ENCODE data around the gene DHRS9. TPM values are rescaled to one million over a fixed set of nuclear protein-coding genes. Genes with fewer than 3 reads are reported as not detected.

Gene DHRS9
- total RNA-seq, 1 experiment from 2014 or later = 0.21 TPM

GRCh38 chr2:169073211-169073962 is 4.0 kb downstream of the DHRS9 start:
- Histone ChIP-seq H3K9me3 (ENCODE audit: control insufficient read depth, insufficient read depth, low read depth, low read length) (no peaks in the 10 kb centered on the region), H3K27me3 (ENCODE audit: control insufficient read depth, insufficient read depth, low read length) (no peaks in the 10 kb centered on the region), H3K36me3 (ENCODE audit: control insufficient read depth, insufficient read depth, low read length) (no peaks in the 10 kb centered on the region), H3K27ac (ENCODE audit: low read length) (no peak overlapping the region), H3K4me3 (ENCODE audit: low read depth in 2 of 2, low read length in 2 of 2) (no peak overlapping the region), H3K4me1 (ENCODE audit: control insufficient read depth, insufficient read depth, low read length) (no peaks in the 10 kb centered on the region)
- POLR2A ChIA-PET = no interaction called here
- DNase-seq (ENCODE audit: low read depth, low spot score) (no peak), ATAC-seq (no peak)
- CTCF ChIA-PET = no interaction called here
- BruUV-seq (replicated peaks) = no TSS peak
- in situ Hi-C loops (cut with HindIII; ENCODE audit: low pct_unique_long_range_greater_than_20kb, low sequenced_read_pairs) (no loop called here), intact Hi-C loops (cut with micrococcal nuclease; ENCODE audit: unreplicated experiment) (no loop called here)
- TF ChIP-seq REST (IDR thresholded peaks at IDR 0.05; ENCODE audit: insufficient read depth in 1 of 2, low read depth in 2 of 2, low read length in 1 of 2) = no peak
- TF ChIP-seq CTCF (IDR thresholded peaks at IDR 0.05) = no peak
- no peak for TF ChIP-seq SIN3A (IDR thresholded peaks at IDR 0.05; ENCODE audit: borderline replicate concordance, insufficient read depth, low read depth, low read length)
- TF ChIP-seq TCF7L2 (IDR thresholded peaks at IDR 0.05; ENCODE audit: low read depth, low read length) = no peak

DNA sequence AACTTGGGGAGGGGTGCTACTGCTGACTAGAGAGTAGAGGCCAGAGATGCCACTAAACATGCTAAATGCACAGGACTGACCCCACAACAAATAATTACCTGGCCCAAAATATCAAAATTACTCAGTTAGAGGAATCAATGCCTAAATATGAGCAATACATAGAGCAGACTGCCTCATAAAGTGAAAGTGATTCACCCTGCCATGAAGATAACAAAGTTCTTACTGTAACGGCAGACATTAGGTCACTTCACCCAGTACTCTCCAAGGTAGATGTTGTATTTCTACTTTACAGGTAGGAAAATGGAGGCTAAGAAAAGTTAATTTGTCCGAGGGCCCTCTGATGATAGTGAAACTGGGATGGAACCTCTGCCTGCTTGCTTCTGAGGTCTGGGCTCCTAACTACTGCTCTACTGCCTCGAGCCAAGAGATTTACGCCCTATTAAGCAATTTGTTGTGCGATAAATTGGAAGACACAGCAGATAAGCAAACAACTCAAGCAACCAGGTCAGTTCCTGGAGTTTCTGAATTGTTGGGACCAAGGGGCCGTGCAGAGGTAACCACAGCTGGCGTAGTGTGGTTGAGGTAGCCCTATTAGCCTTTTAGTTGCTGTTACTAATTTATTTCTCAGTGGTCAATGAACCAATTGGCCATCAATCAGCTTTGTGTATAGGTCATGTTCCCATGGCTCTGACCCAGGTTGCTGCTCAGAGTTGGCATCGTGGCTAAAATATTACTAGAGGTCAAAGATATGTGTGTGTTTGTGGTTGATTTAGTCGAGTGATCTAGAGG is 4.8 kb downstream of the DHRS9 start:
- CTCF ChIA-PET = no interaction called here
- TF ChIP-seq CTCF (IDR thresholded peaks at IDR 0.05) (no peak), SIN3A (IDR thresholded peaks at IDR 0.05; ENCODE audit: borderline replicate concordance, insufficient read depth, low read depth, low read length) (no peak), REST (IDR thresholded peaks at IDR 0.05; ENCODE audit: insufficient read depth in 1 of 2, low read depth in 2 of 2, low read length in 1 of 2) (no peak), TCF7L2 (IDR thresholded peaks at IDR 0.05; ENCODE audit: low read depth, low read length) (no peak), POLR2AphosphoS5 (IDR thresholded peaks at IDR 0.05; ENCODE audit: low read depth, low read length) (no peak)

More for the DNA sequence above, 4.8 kb downstream of the DHRS9 start:
- DNase-seq (ENCODE audit: low read depth, low spot score) (no peak), ATAC-seq (no peak)
- Histone ChIP-seq H3K4me3 (ENCODE audit: low read depth in 2 of 2, low read length in 2 of 2) (no peak overlapping the region), H3K27ac (ENCODE audit: low read length) (no peak overlapping the region), H3K9me3 (ENCODE audit: control insufficient read depth, insufficient read depth, low read depth, low read length) (no peaks in the 10 kb centered on the region), H3K4me1 (ENCODE audit: control insufficient read depth, insufficient read depth, low read length) (no peaks in the 10 kb centered on the region), H3K27me3 (ENCODE audit: control insufficient read depth, insufficient read depth, low read length) (no peaks in the 10 kb centered on the region), H3K36me3 (ENCODE audit: control insufficient read depth, insufficient read depth, low read length) (no peaks in the 10 kb centered on the region)
- POLR2A ChIA-PET = no interaction called here
- in situ Hi-C loops (cut with HindIII; ENCODE audit: low pct_unique_long_range_greater_than_20kb, low sequenced_read_pairs) (no loop called here), intact Hi-C loops (cut with micrococcal nuclease; ENCODE audit: unreplicated experiment) (no loop called here)
- no TSS peak for BruUV-seq (replicated peaks)
